H1 (cell line): ENCODE results near the gene IKZF1. TPM values are rescaled to one million over a fixed set of nuclear protein-coding genes. Genes with fewer than 3 reads are reported as not detected.

Experiments used
- CTCF ChIA-PET: fragments of 300-600 bp; sonication (Branson Sonifier 250); formaldehyde crosslinking; loops from one replicate; lab custom pipeline; 2021; ENCODE audit not compliant: partially characterized antibody; lab: Charles Lee
- POLR2A ChIA-PET: fragments of 300-600 bp; sonication (Branson Sonifier 250); formaldehyde crosslinking; loops from one replicate; lab custom pipeline; 2021; ENCODE audit warnings: inconsistent platforms; ENCODE audit not compliant: partially characterized antibody; lab: Charles Lee
- DNase-seq, 2 experiments: peaks; one replicate each; pipeline versions ENCODE4 v3.0.0 to v3.0.0-alpha.2; 2010 to 2022; ENCODE audit warnings: low spot score in 2 of 2, low read depth in 1 of 2, mixed read lengths in 1 of 2
- FAIRE-seq: peaks from 2 replicates; lab custom pipeline; 2011; peaks lifted over from hg19 to GRCh38; lab: Jason Lieb, UNC
- H2AFZ ChIP-seq: 2 replicates; pipeline ENCODE4 v1.8.1; 2012; ENCODE audit warnings: low read length, inconsistent platforms
- H2AK5ac ChIP-seq: 2 replicates; pipeline ENCODE4 v1.6.1; 2013; ENCODE audit warnings: low read depth, low read length
- H2BK120ac ChIP-seq: replicated peaks from 2 replicates; pipeline ENCODE3; 2013; ENCODE audit warnings: low read depth, low read length, inconsistent platforms
- H2BK12ac ChIP-seq: 2 replicates; pipeline ENCODE4 v1.6.1; 2013; ENCODE audit warnings: low read depth, low read length
- H2BK15ac ChIP-seq: 2 replicates; pipeline ENCODE4 v1.6.1; 2013; ENCODE audit warnings: low read length
- H2BK20ac ChIP-seq: 2 replicates; pipeline ENCODE4 v1.6.1; 2013; ENCODE audit warnings: low read length
- H2BK5ac ChIP-seq: 2 replicates; pipeline ENCODE4 v1.6.1; 2013; ENCODE audit warnings: low read depth, low read length
- H3K14ac ChIP-seq: 2 replicates; pipeline ENCODE4 v1.6.1; 2013; ENCODE audit warnings: inconsistent platforms; ENCODE audit not compliant: insufficient read length
- H3K18ac ChIP-seq: 2 replicates; pipeline ENCODE4 v1.6.1; 2013; ENCODE audit warnings: low read length; ENCODE audit errors: extremely low read depth
- H3K23ac ChIP-seq: 2 replicates; pipeline ENCODE4 v1.6.1; 2013; ENCODE audit warnings: inconsistent platforms; ENCODE audit not compliant: insufficient read length
- H3K23me2 ChIP-seq: 2 replicates; pipeline ENCODE4 v1.6.1; 2013; ENCODE audit warnings: low read depth, low read length
- H3K27ac ChIP-seq: 2 replicates; pipeline ENCODE4 v1.6.1; 2011; ENCODE audit warnings: low read depth, low read length, inconsistent platforms
- H3K27me3 ChIP-seq, 4 experiments: replicated peaks in 1 of 4; 1 replicate in 1 of 4; 2 replicates in 3 of 4; pipeline versions ENCODE4 v1.6.1 to v1.8.1; 2011 to 2013; ENCODE audit warnings: low read length in 3 of 4, mild to moderate bottlenecking in 3 of 4, inconsistent platforms in 2 of 4, mixed read lengths in 2 of 4, moderate library complexity in 1 of 4; ENCODE audit not compliant: control insufficient read depth in 3 of 4, insufficient read depth in 3 of 4; ENCODE audit errors: extremely low read depth in 1 of 4
- H3K36me3 ChIP-seq, 4 experiments: 2 replicates each; pipeline versions ENCODE4 v1.6.1 to v1.8.1; 2011 to 2013; ENCODE audit warnings: mild to moderate bottlenecking in 4 of 4, low read length in 3 of 4, moderate library complexity in 2 of 4, control low read depth in 1 of 4, inconsistent platforms in 1 of 4; ENCODE audit not compliant: insufficient read depth in 4 of 4, control insufficient read depth in 2 of 4
- H3K4ac ChIP-seq: replicated peaks from 2 replicates; pipeline ENCODE3; 2013; ENCODE audit warnings: low read length, low read depth, mixed read lengths, inconsistent platforms; ENCODE audit not compliant: insufficient read length
- H3K4me1 ChIP-seq, 4 experiments: replicated peaks in 1 of 4; 1 replicate in 1 of 4; 2 replicates in 3 of 4; pipeline versions ENCODE4 v1.6.1 to v1.8.1; 2011 to 2013; ENCODE audit warnings: low read length in 3 of 4, inconsistent platforms in 2 of 4, mixed read lengths in 1 of 4; ENCODE audit not compliant: insufficient read depth in 4 of 4, control insufficient read depth in 3 of 4
- H3K4me2 ChIP-seq, 2 experiments: 2 replicates each; pipeline versions ENCODE4 v1.6.1 to v1.8.1; 2011 to 2013; ENCODE audit warnings: low read depth in 2 of 2, low read length in 2 of 2, control low read depth in 1 of 2, inconsistent platforms in 1 of 2, mild to moderate bottlenecking in 1 of 2; ENCODE audit not compliant: insufficient read depth in 1 of 2
- H3K4me3 ChIP-seq, 4 experiments: fragments of 200-600, 300-600 bp in 1 of 4; sonication (generic), shearing (Covaris generic), sonication (Bioruptor Twin) in 1 of 4; 2 replicates each; pipeline versions ENCODE4 v1.5.1 to v1.8.1; 2011 to 2016; ENCODE audit warnings: low read length in 4 of 4, low read depth in 3 of 4, control low read depth in 2 of 4, inconsistent platforms in 2 of 4, mild to moderate bottlenecking in 2 of 4, mixed read lengths in 1 of 4, moderate library complexity in 1 of 4; ENCODE audit not compliant: insufficient read depth in 2 of 4; ENCODE audit errors: extremely low read depth in 1 of 4
- H3K56ac ChIP-seq: replicated peaks from 2 replicates; pipeline ENCODE3; 2013; ENCODE audit warnings: low read depth, mild to moderate bottlenecking, mixed read lengths, low read length, inconsistent platforms; ENCODE audit not compliant: insufficient read length
- H3K79me1 ChIP-seq: 2 replicates; pipeline ENCODE4 v1.6.1; 2013; ENCODE audit warnings: low read depth, low read length, control low read depth
- H3K79me2 ChIP-seq, 2 experiments: 2 replicates each; pipeline versions ENCODE4 v1.6.1 to v1.8.1; 2012 to 2013; ENCODE audit warnings: low read length in 2 of 2, mild to moderate bottlenecking in 2 of 2, inconsistent platforms in 1 of 2; ENCODE audit not compliant: insufficient read depth in 2 of 2, control insufficient read depth in 1 of 2
- H3K9ac ChIP-seq, 4 experiments: replicated peaks in 1 of 4; 1 replicate in 1 of 4; 2 replicates in 3 of 4; pipeline versions ENCODE4 v1.6.1 to v1.8.1; 2011 to 2013; ENCODE audit warnings: low read depth in 3 of 4, low read length in 3 of 4, control low read depth in 2 of 4, mild to moderate bottlenecking in 2 of 4, moderate library complexity in 2 of 4, inconsistent platforms in 1 of 4; ENCODE audit errors: extremely low read depth in 1 of 4
- H3K9me3 ChIP-seq, 2 experiments: 2 replicates each; pipeline versions ENCODE4 v1.6.1 to v1.8.1; 2012 to 2013; ENCODE audit warnings: mild to moderate bottlenecking in 2 of 2, moderate library complexity in 2 of 2, control low read depth in 1 of 2, inconsistent platforms in 1 of 2, low read depth in 1 of 2, low read length in 1 of 2, mixed read lengths in 1 of 2; ENCODE audit not compliant: insufficient read depth in 2 of 2
- H4K20me1 ChIP-seq, 2 experiments: replicated peaks in 1 of 2; 2 replicates each; pipeline versions ENCODE3 to v1.8.1; 2011 to 2013; ENCODE audit warnings: inconsistent platforms in 2 of 2, low read length in 2 of 2, mild to moderate bottlenecking in 1 of 2; ENCODE audit not compliant: insufficient read depth in 2 of 2, control insufficient read depth in 1 of 2
- H4K5ac ChIP-seq: 2 replicates; pipeline ENCODE4 v1.6.1; 2013; ENCODE audit warnings: low read length, low read depth, mixed read lengths, inconsistent platforms; ENCODE audit not compliant: insufficient read length
- H4K8ac ChIP-seq: 2 replicates; pipeline ENCODE4 v1.8.0; 2013; ENCODE audit warnings: mild to moderate bottlenecking, moderate library complexity, low read length, inconsistent platforms; ENCODE audit not compliant: insufficient read depth; ENCODE audit errors: extremely low read depth
- H4K91ac ChIP-seq: replicated peaks from 2 replicates; pipeline ENCODE3; 2013; ENCODE audit warnings: low read length, mixed read lengths, inconsistent platforms; ENCODE audit not compliant: insufficient read length
- CBX5 ChIP-seq: fragments of 300-800, 300-1000 bp; sonication (generic); IDR thresholded peaks from 2 replicates; pipeline ENCODE4 v1.7.1; 2016; ENCODE audit warnings: antibody characterized with exemption, low read length, low read depth
- CTBP2 ChIP-seq: IDR thresholded peaks from 2 replicates; pipeline ENCODE4 v1.7.0; 2011; ENCODE audit warnings: borderline replicate concordance, mild to moderate bottlenecking, moderate library complexity, mixed read lengths, low read length; ENCODE audit not compliant: insufficient read depth, insufficient read length
- EZH2 ChIP-seq: fragments of 200-600 bp; sonication (generic); IDR thresholded peaks from 2 replicates; pipeline ENCODE4 v1.7.1; 2012; ENCODE audit warnings: low read depth, mild to moderate bottlenecking, moderate library complexity, low read length, inconsistent platforms; ENCODE audit not compliant: severe bottlenecking
- HDAC6 ChIP-seq: IDR thresholded peaks from one replicate; pipeline ENCODE4 v1.7.1; 2012; ENCODE audit warnings: low read depth, mild to moderate bottlenecking, inconsistent platforms, low read length, moderate library complexity
- JUND ChIP-seq: IDR thresholded peaks from 2 replicates; pipeline ENCODE4 v1.6.1; 2011; ENCODE audit warnings: mild to moderate bottlenecking, improper control_type of control experiment, low read length
- KDM4A ChIP-seq: IDR thresholded peaks from one replicate; pipeline ENCODE4 v1.7.1; 2012; ENCODE audit warnings: low read depth, mild to moderate bottlenecking, moderate library complexity, low read length, inconsistent platforms; ENCODE audit not compliant: severe bottlenecking
- NRF1 ChIP-seq: IDR thresholded peaks from 2 replicates; pipeline ENCODE4 v1.6.1; 2011; ENCODE audit warnings: mild to moderate bottlenecking, low read depth, low read length, improper control_type of control experiment
- RAD21 ChIP-seq, 2 experiments: IDR thresholded peaks in 1 of 2; conservative IDR thresholded peaks in 1 of 2; 2 replicates each; pipeline ENCODE4 v1.6.1; 2011; ENCODE audit warnings: low read depth in 2 of 2, low read length in 2 of 2, improper control_type of control experiment in 1 of 2, inconsistent platforms in 1 of 2, mild to moderate bottlenecking in 1 of 2, moderate library complexity in 1 of 2
- SAP30 ChIP-seq: fragments of 300-600 bp; sonication (generic); IDR thresholded peaks from 2 replicates; pipeline ENCODE4 v1.7.1; 2012; ENCODE audit warnings: low read length, moderate library complexity, mild to moderate bottlenecking, inconsistent platforms; ENCODE audit not compliant: insufficient read depth, insufficient replicate concordance
- SIN3A ChIP-seq, 2 experiments: IDR thresholded peaks in 1 of 2; conservative IDR thresholded peaks in 1 of 2; 2 replicates each; pipeline ENCODE4 v1.6.1; 2011 to 2012; ENCODE audit warnings: low read length in 2 of 2, improper control_type of control experiment in 1 of 2, low read depth in 1 of 2, mild to moderate bottlenecking in 1 of 2
- SIX5 ChIP-seq: IDR thresholded peaks from 2 replicates; pipeline ENCODE4 v1.6.1; 2011; ENCODE audit warnings: mild to moderate bottlenecking, low read depth, low read length
- TAF1 ChIP-seq: IDR thresholded peaks from 2 replicates; pipeline ENCODE4 v1.6.1; 2011; ENCODE audit warnings: mild to moderate bottlenecking, low read depth, low read length
- WGBS, 2 experiments: shearing (Covaris generic) in 1 of 2; methylation state at CpG; one replicate each; pipeline versions ENCODE4 v1.1.6 to v1.1.7; 2013 to 2015; ENCODE audit warnings: low lambda C conversion rate in 2 of 2, mixed read lengths in 2 of 2, inconsistent platforms in 1 of 2, low coverage in 1 of 2, missing lambda C conversion rate in 1 of 2; ENCODE audit not compliant: insufficient replicate concordance in 2 of 2, insufficient coverage in 1 of 2, insufficient read length in 1 of 2; ENCODE audit errors: extremely low coverage in 1 of 2, missing lambda C conversion rate in 1 of 2; 5-methylcytosine and 5-hydroxymethylcytosine counted together
- polyA plus RNA-seq, 7 experiments: library from polyadenylated mRNA; depleted of rRNA in 3 of 7; stranded (reverse) in 5 of 7; unstranded in 2 of 7; fragments of >200 nt in 5 of 7; fragments of 200-250 nt in 2 of 7; gene quantifications; 1 replicate in 5 of 7; 2 replicates in 1 of 7; 4 replicates in 1 of 7; pipeline versions ENCODE4 v1.2.1 to v1.2.3, GENCODE V29; 2011 to 2013; ENCODE audit warnings: missing spikeins in 2 of 7, mixed read lengths in 2 of 7
- total RNA-seq: library from RNA; stranded (reverse); fragmentation: NEBNext Ultra II Directional; extraction: Animal tissue kit (Norgen Biotek cat#: 25700); gene quantifications from 2 replicates; pipeline ENCODE4 v1.2.1, GENCODE V29; 2021
- TF ChIP-seq, protein P1 (sequence below): IDR thresholded peaks from 2 replicates; pipeline ENCODE4 v1.6.1; 2011; ENCODE audit warnings: low read depth, mild to moderate bottlenecking, low read length; ENCODE audit not compliant: insufficient read depth

IKZF1 gene
- total and polyA plus RNA-seq, 2 of the 8 experiments (the other 6 are each of a cell fraction or from before 2014, with no cell fraction given): 0.74 to 1.5 TPM

GRCh38 chr7:50406935-50407334 lies 102.4 kb downstream of the IKZF1 start:
- no peak overlapping the region for H3K18ac ChIP-seq
- H2BK15ac ChIP-seq: 0 out of 2 replicates have a peak overlapping the region, but pooled peaks have one; percentile 13
- no peak overlapping the region for H2AK5ac ChIP-seq
- ChIA-PET POLR2A (no interaction called here), CTCF (interaction anchor here (0.9 to 6.9 kb wide), 5 partner anchors 11 to 289 kb away, joined by 3 to 50 read pairs (median 4); no protein-coding TSS in a partner anchor)
- no peak overlapping the region for H4K91ac ChIP-seq
- no peak overlapping the region for H2BK5ac ChIP-seq
- H3K9me3 ChIP-seq: no peaks in the 10 kb centered on the region
- H3K14ac ChIP-seq: no peak overlapping the region
- H2BK120ac ChIP-seq: no peak overlapping the region
- H3K9ac ChIP-seq: no peak overlapping the region
- H3K36me3 ChIP-seq: no peaks in the 10 kb centered on the region
- no peak for DNase-seq
- no peaks in the 10 kb centered on the region for H3K79me2 ChIP-seq
- no peaks in the 10 kb centered on the region for H4K20me1 ChIP-seq
- WGBS, 2 experiments: 88% methylated on average over 5 of the region's 5 CpGs; no CpG with 5 or more reads in 1 of the 2 experiments
- H3K4ac ChIP-seq: no peak overlapping the region
- H3K4me1 ChIP-seq: no peaks in the 10 kb centered on the region
- H3K4me2 ChIP-seq: no peak overlapping the region
- H3K4me3 ChIP-seq: no peak overlapping the region
- no peak overlapping the region for H2BK12ac ChIP-seq
- no peak overlapping the region for H4K5ac ChIP-seq
- no peak for FAIRE-seq
- no peaks in the 10 kb centered on the region; a peak in 1 of 7 replicates for H3K27me3 ChIP-seq
- no peak overlapping the region for H3K23ac ChIP-seq
- no peaks in the 10 kb centered on the region for H3K23me2 ChIP-seq
- H3K79me1 ChIP-seq: no peaks in the 10 kb centered on the region; the same call in 1 of the 2 replicates
- no peak overlapping the region for H2BK20ac ChIP-seq
- H2AFZ ChIP-seq: no peak overlapping the region
- no peak overlapping the region for H3K56ac ChIP-seq
- H4K8ac ChIP-seq: no peak overlapping the region
- H3K27ac ChIP-seq: no peak overlapping the region
- TF ChIP-seq NRF1 (no peak), CBX5 (no peak), KDM4A (no peak), SIX5 (no peak), SAP30 (no peak), JUND (no peak), TAF1 (no peak), EZH2 (no peak), HDAC6 (no peak), RAD21 (IDR thresholded peaks at IDR 0.05 in 1 of 2, conservative IDR thresholded peaks at IDR 0.05 in 1 of 2; ENCODE audit: low read depth in 2 of 2, low read length in 2 of 2) (no peak), SIN3A (conservative IDR thresholded peaks at IDR 0.05 in 1 of 2, IDR thresholded peaks at IDR 0.05 in 1 of 2; ENCODE audit: low read depth in 1 of 2, low read length in 2 of 2) (no peak), CTBP2 (no peak)
- TF ChIP-seq, protein P1, sequence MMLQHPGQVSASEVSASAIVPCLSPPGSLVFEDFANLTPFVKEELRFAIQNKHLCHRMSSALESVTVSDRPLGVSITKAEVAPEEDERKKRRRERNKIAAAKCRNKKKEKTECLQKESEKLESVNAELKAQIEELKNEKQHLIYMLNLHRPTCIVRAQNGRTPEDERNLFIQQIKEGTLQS: no peak
